ENCODE measurements around the gene DPF3.

DPF3 gene

DNA sequence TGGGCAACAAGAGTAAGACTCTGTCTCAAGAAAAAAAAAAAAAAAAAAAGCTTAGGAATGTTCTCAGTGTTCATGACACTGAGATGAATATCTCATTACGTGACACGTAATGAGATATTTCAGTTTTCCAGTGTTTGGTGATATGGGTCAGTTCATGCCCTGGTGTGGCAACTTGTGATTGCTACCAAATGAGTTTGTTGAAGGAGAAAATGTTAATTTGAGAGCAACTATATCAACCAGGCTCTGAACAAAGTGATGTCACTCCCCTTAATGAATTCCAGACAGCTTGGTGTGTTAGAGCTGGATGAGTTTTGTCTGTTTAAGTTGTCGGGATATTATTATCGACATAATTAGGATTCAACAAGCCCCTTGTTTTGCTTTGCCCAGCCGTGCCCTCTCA lies 211.7 kb downstream of the DPF3 start:
- Histone ChIP-seq H3K9me2 (replicated peaks; ENCODE audit: insufficient read depth, low read length) (no peaks in the 10 kb centered on the region), H3K27me3 (ENCODE audit: low read length) (no peaks in the 10 kb centered on the region), H3K9ac (ENCODE audit: low read length) (no peak overlapping the region), H3K9me3 (ENCODE audit: insufficient read depth, low read length) (no peaks in the 10 kb centered on the region), H3K4me3 (ENCODE audit: insufficient read depth, low read length, poor library complexity, severe bottlenecking) (no peak overlapping the region), H3K4me2 (ENCODE audit: low read depth, low read length, poor library complexity, severe bottlenecking) (no peak overlapping the region), H3K79me2 (ENCODE audit: insufficient read depth, low read length) (no peaks in the 10 kb centered on the region), H3K36me3 (ENCODE audit: low read length) (no peaks in the 10 kb centered on the region), H2AFZ (ENCODE audit: low read depth, low read length, severe bottlenecking) (no peak overlapping the region), H3F3A (ENCODE audit: insufficient read depth) (no peaks in the 10 kb centered on the region), H3K27ac (ENCODE audit: low read depth, low read length) (no peak overlapping the region), H4K20me1 (ENCODE audit: low read depth, low read length) (no peaks in the 10 kb centered on the region)
- TF ChIP-seq EZH2phosphoT487 (conservative IDR thresholded peaks at IDR 0.05; ENCODE audit: low read length), result no peak
- TF ChIP-seq, protein P1, sequence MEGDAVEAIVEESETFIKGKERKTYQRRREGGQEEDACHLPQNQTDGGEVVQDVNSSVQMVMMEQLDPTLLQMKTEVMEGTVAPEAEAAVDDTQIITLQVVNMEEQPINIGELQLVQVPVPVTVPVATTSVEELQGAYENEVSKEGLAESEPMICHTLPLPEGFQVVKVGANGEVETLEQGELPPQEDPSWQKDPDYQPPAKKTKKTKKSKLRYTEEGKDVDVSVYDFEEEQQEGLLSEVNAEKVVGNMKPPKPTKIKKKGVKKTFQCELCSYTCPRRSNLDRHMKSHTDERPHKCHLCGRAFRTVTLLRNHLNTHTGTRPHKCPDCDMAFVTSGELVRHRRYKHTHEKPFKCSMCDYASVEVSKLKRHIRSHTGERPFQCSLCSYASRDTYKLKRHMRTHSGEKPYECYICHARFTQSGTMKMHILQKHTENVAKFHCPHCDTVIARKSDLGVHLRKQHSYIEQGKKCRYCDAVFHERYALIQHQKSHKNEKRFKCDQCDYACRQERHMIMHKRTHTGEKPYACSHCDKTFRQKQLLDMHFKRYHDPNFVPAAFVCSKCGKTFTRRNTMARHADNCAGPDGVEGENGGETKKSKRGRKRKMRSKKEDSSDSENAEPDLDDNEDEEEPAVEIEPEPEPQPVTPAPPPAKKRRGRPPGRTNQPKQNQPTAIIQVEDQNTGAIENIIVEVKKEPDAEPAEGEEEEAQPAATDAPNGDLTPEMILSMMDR (IDR thresholded peaks at IDR 0.05; ENCODE audit: insufficient read depth, low read length, poor library complexity, severe bottlenecking), result no peak

DNA sequence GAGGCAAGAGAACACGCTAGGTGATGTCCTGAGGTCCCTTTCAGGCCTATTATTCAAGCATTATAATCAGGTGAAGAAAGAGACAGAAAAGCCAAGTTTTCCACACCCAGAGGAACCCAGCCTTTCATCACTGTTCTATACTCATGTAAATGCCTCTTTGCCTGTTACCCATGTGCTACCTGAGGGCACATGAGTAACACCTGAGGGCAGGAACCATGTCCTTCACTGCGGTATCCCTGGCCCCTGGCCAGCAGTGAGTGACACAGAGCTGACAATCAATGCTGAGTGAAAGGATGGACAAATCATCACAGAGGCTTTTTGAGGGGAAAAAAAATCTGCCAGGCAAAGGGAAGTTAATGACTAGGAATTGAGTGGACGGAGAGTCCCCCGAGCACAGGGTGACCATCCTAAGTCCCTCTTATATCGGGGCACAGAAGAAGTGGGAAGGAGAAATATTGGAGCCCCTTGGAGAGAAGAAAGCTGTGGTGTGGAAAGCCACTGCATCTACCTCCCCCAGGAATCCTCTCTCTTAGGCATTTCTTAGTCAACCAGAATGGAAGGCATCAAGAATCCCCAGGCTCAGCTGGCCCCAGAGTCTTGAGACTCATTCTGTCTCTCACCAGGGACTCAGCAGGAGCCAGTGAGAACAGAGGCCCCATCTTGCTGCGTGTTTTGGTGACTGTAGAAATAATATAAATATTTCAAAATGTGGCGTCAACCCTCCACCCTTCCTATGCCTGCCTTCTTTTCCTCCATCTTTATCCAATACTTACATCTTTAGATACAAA lies 212.9 kb downstream of the DPF3 start:
- no peaks in the 10 kb centered on the region for H3F3A ChIP-seq (ENCODE audit: insufficient read depth)
- no peak overlapping the region for H3K9ac ChIP-seq (ENCODE audit: low read length)
- no peak overlapping the region for H2AFZ ChIP-seq (ENCODE audit: low read depth, low read length, severe bottlenecking)
- TF ChIP-seq, protein P1 (IDR thresholded peaks at IDR 0.05; ENCODE audit: insufficient read depth, low read length, poor library complexity, severe bottlenecking), result no peak
- no peak for TF ChIP-seq EZH2phosphoT487 (conservative IDR thresholded peaks at IDR 0.05; ENCODE audit: low read length)
- no peaks in the 10 kb centered on the region for H4K20me1 ChIP-seq (ENCODE audit: low read depth, low read length)
- no peaks in the 10 kb centered on the region for H3K9me3 ChIP-seq (ENCODE audit: insufficient read depth, low read length)
- H3K27ac ChIP-seq (ENCODE audit: low read depth, low read length), result no peak overlapping the region
- no peaks in the 10 kb centered on the region for H3K36me3 ChIP-seq (ENCODE audit: low read length)
- H3K27me3 ChIP-seq (ENCODE audit: low read length), result no peaks in the 10 kb centered on the region
- no peaks in the 10 kb centered on the region for H3K9me2 ChIP-seq (replicated peaks; ENCODE audit: insufficient read depth, low read length)
- H3K79me2 ChIP-seq (ENCODE audit: insufficient read depth, low read length), result no peaks in the 10 kb centered on the region
- H3K4me2 ChIP-seq (ENCODE audit: low read depth, low read length, poor library complexity, severe bottlenecking), result no peak overlapping the region
- H3K4me3 ChIP-seq (ENCODE audit: insufficient read depth, low read length, poor library complexity, severe bottlenecking), result no peak overlapping the region

DNA sequence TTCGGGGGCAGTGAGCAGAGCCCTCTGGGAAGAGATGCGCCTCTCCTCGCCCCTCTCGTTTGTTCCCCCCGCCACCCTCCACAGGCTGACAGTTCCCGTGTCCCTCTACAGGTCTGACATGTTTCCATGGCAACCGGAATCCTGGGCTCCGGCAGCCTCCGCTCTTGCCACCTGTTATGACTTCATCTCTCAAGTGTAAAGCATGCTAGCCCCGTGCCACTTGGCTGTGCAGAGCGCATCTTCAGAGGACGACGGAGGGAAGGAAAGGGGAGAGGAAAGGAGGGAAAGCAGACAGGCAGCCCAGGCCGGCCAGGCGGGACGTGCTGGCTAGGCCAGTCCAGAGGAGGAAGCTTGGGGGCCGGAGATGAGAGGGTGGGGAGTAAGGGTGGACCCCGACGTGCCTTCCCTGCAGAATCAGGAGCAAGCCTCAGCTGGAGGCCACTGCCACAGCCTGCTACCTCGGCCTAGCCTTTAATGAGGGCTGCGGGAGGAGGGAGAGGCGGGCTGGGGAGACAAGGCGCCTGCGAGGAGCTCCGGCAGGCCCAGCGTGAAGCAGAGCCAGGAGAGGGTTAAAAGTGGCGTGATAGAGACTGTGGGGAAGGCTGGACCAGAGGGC lies 214.3 kb downstream of the DPF3 start:
- Histone ChIP-seq H2AFZ (ENCODE audit: low read depth, low read length, severe bottlenecking) (no peak overlapping the region), H4K20me1 (ENCODE audit: low read depth, low read length) (no peaks in the 10 kb centered on the region), H3K79me2 (ENCODE audit: insufficient read depth, low read length) (no peaks in the 10 kb centered on the region), H3K27me3 (ENCODE audit: low read length) (no peaks in the 10 kb centered on the region), H3K9me2 (replicated peaks; ENCODE audit: insufficient read depth, low read length) (no peaks in the 10 kb centered on the region), H3F3A (ENCODE audit: insufficient read depth) (no peaks in the 10 kb centered on the region), H3K36me3 (ENCODE audit: low read length) (no peaks in the 10 kb centered on the region), H3K4me2 (ENCODE audit: low read depth, low read length, poor library complexity, severe bottlenecking) (no peak overlapping the region), H3K9ac (ENCODE audit: low read length) (no peak overlapping the region), H3K9me3 (ENCODE audit: insufficient read depth, low read length) (no peaks in the 10 kb centered on the region), H3K4me3 (ENCODE audit: insufficient read depth, low read length, poor library complexity, severe bottlenecking) (no peak overlapping the region), H3K27ac (ENCODE audit: low read depth, low read length) (no peak overlapping the region)
- no peak for TF ChIP-seq EZH2phosphoT487 (conservative IDR thresholded peaks at IDR 0.05; ENCODE audit: low read length)
- TF ChIP-seq, protein P1 (IDR thresholded peaks at IDR 0.05; ENCODE audit: insufficient read depth, low read length, poor library complexity, severe bottlenecking), result no peak
